ENCODE measurements around the gene PAQR9.

- TF ChIP-seq CTCF (IDR thresholded peaks at IDR 0.05) (no peak), POLR2A (IDR thresholded peaks at IDR 0.05) (no peak)
Measured at GRCh38 chr3:142929890-142930289, 33.6 kb downstream of the PAQR9 start.
